GM18861 (cell line): ENCODE data around the gene THRA.
"Not testable (repeated sequence)": the region's sequence is repeated elsewhere in the genome, so short reads cannot be mapped to it uniquely, and the experiment has no call there.

Experiments
- ATAC-seq: cut with Tn5 transposase; IDR thresholded peaks from one replicate; pipeline ENCODE4 v1.9.1; 2021; ENCODE audit not compliant: unreplicated experiment

THRA gene

DNA sequence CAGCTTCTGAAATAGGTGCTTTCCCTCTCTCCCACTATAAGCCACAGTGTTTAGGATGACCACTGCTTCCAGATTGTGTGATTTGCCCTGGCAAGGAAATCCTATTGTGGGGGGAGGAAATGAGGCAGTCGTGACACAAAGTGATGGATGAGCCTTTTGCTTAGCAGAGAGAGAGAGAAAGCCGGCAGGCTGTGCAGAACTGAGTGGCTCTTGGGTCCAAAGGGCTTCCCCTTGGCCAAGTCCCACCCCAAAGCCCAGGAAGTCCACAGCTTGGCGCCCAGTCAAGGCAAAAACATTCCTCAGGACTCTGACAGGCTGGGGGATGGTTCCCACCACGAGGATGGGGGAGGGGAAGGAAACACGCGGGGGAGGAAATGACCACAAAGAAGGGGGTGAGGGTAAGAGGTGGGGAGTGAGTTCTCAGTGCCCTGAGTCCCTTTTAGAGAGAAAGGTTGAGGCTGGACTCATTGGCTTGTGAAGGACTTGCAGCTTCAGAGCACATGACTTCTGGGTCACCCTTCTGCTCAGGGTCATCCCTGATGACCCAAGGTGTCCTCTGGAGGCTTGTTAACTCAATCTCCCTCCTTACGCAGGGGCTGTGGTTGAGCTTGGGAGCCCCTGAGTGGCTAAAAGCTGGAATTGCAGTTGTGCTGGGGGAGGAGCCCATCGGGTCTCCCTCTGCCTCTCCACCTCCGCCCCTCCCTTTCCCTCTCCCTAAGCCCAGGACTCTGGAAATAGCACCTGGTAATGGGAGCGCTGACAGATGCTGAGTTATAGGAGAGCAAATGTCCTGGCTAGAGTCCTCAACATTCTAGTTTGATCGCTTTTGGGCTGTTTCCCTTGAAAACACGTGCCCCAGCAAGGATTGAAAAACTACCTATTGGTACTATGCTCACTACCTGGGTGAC lies 48.7 kb downstream of the THRA start:
- ATAC-seq, result no peak

- ATAC-seq, result no peak
Observed at GRCh38 chr17:40112191-40112711, 49.5 kb downstream of the THRA start.

DNA sequence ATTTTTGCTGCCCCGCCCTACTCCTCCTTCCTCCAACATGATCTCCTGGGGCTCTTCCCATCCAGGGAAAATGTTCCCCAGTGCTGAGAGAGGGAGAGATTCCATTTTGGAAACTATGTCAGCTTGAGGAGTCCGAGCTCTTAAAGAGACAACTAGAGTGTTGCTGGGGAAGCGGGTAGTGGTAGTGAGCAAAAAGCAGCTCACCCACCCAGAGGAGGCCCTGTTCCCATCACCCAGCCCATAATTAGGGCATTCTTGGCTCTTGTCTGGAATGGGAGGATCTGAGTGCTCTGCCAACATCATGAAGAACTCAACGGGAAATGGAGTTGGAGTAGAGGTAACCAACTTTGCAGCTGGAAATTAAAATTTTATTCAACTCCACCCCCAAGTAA lies 49.9 kb downstream of the THRA start:
- ATAC-seq, result peak; percentile 6

- ATAC-seq, result peak; percentile 74
Observed at GRCh38 chr17:40113110-40113906, 50.5 kb downstream of the THRA start.

- no peak for ATAC-seq
Observed at GRCh38 chr17:40113907-40114245, 51.1 kb downstream of the THRA start.

- ATAC-seq, result no peak
Observed at GRCh38 chr17:40115101-40115436, 52.3 kb downstream of the THRA start.

GRCh38 chr17:40121181-40122135 lies 58.7 kb downstream of the THRA start, which contains the start of gene MSL1:
Gene MSL1 (plus strand): TSS chr17:40121971. CDS start chr17:40122613, 642 bp downstream.
- no peak for ATAC-seq

- no peak for ATAC-seq
Observed at GRCh38 chr17:40122136-40122998, 59.6 kb downstream of the THRA start.

DNA sequence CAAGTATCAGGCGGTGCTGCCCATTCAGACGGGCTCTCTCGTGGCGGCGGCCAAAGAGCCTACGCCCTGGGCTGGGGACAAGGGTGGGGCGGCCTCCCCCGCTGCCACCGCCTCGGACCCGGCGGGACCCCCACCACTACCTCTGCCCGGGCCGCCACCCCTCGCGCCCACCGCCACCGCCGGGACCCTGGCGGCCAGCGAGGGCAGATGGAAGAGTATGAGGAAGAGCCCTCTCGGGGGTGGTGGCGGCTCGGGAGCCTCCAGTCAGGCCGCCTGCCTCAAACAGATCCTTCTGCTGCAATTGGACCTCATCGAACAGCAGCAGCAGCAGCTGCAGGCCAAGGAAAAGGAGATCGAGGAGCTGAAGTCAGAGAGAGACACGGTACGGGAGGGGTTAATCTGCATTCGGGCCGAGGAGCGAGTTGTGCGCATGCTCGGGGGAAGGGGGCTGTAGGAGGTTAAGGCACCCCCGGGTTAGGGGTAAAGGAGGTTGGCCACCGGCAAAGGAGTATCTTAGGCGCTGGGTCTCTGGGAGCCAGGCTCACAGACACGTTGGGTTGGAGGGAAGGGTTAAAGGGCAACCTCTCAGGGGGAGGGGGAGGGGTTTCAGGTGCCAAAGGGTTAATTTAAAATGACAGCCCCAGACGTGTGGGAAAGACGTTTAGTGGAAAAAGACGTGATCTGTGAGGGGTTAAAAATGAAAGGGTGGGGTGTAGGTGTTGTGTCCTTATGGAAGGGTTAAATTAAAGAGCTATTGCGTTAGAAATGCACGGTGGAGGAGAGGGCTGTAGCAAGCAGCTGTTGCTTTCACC lies 60.4 kb downstream of the THRA start:
- no peak for ATAC-seq

DNA sequence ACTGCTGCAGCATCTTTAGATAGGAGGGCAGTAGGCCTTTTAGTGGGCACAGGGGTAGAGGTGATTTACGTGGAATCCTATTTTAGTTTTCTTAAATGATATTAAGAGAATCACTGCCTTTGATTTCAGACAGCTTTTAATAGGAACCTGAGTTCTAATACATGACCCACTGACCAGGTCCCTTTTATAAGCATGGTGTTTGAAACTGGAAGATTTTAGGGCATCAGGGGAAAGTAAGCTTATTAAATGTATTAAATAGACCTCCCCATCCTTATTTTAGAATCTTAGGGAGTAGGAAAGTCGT lies 61.0 kb downstream of the THRA start:
- ATAC-seq, result no peak

- ATAC-seq, result no peak
Observed at GRCh38 chr17:40124279-40125141, 61.7 kb downstream of the THRA start.

- ATAC-seq, result no peak
Observed at GRCh38 chr17:40129498-40129897, 66.7 kb downstream of the THRA start.

DNA sequence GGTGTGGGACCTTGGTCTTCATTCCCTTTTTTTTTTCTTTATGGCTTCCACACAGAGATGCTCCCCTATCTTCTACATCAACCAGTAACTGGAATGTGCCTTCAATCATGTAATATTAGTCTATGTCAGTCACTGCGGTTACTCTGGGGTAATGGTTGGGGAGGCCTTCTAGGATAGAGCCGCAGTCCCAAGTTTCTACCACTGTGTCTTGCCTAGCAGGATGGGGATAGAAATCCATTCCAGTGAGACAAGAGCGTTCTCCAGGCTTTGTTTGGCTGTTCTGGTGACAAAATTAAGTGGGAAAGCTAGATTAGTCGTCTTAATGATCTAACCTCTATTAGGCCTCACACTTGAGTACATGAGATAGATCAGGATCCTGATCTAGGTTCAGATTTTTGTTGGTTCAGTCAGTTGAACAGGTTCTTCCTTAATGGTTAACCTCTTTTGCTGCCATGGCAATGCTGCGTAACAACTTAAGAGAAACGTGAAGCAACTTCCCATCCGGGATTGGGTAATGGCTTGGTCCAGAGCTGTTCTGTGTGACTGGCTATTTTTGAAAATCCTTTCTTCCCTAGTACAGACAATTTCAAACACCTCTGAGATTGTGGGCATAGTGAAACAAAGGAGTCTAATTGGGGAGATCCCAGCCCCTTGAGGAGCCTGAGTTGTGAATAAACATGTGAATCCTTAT lies 67.7 kb downstream of the THRA start:
- ATAC-seq, result no peak

DNA sequence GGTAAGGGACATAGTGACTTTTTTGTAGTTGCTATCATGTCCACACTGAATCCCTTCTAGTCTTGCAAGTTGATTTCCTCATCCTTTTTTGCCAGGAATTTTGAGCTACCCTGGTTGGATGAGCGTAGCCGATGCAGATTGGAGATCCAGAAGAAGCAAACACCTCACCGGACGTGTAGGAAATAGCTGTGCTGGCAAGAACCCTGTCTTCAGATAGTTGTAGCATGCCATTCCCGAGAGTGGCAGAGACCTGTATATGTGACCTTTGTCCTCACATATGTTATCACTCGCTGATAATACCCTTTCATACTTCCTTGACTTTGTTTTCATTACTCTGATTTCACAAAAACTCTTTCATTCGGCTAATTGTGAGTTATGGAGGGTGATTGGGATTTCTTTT lies 71.4 kb downstream of the THRA start:
- ATAC-seq, result no peak

DNA sequence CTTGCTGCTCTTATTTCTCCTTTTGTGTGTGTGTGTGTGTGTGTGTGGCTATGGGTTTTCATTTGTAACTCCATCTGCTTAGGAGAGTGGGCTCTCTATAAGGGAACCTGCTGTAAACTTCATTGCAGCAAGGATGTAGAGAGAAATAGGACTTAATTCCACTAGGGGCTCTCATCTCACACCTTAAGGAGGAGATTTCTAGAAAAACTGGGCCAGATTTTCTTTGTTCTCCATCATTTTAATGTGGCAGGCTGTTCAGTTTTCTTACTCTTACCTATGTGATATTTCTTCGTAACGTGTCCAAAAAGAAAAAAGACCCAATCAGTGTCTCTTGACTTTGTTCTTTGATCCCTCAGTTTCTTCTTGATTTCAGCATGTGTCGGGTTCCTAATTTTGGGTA lies 73.1 kb downstream of the THRA start:
- ATAC-seq, result no peak

GRCh38 chr17:40139566-40140058 lies 76.8 kb downstream of the THRA start:
- ATAC-seq, result peak; percentile 16

DNA sequence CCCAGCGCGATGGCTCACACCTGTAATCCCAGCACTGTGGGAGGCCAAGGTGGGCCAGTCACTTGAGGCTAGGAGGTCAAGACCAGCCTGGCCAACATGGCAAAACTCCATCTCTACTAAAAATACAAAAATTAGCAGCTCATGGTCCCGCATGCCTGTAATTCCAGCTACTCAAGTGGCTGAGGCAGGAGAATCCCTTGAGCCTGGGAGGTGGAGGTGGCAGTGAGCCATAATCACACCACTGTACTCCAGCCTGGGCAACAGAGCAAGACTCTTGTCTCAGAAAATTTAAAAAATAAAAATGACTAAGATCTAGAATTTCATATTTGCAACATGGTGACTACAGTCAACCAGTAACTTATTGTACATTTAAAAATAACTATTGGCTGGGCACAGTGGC lies 80.4 kb downstream of the THRA start:
- not testable (repeated sequence) for ATAC-seq
